HG02678 (cell line): ENCODE data around the gene GADD45G.

Experiments used
- ATAC-seq: cut with Tn5 transposase; IDR thresholded peaks from one replicate; pipeline ENCODE4 v1.9.1; 2021; ENCODE audit warnings: mild to moderate bottlenecking, moderate library complexity; ENCODE audit not compliant: unreplicated experiment

The GADD45G gene, protein sequence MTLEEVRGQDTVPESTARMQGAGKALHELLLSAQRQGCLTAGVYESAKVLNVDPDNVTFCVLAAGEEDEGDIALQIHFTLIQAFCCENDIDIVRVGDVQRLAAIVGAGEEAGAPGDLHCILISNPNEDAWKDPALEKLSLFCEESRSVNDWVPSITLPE

GRCh38 chr9:89604729-89605464 is at the start of gene GADD45G:
TSS of gene GADD45G (plus strand) at chr9:89605012. CDS start at chr9:89605122, 110 bp downstream.
- ATAC-seq: peak; percentile 53

DNA sequence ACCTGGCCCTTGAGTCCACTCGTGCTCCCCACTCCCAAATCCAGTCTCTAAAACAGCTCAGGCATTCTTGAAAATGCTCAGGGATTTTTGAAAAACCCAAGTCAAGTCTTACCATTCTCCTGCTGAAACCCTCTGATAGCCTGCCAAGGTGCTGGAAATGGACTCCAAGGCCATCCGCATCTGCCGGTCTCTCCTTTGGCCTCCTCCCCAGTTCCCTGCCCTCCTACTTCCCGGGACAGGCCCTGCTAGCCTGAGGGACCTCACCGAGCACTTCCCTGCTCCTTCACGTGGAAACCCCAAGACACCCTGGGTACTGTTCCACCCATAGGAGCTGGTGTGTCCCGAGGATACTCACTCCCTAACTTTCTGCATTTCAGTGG is 49.8 kb upstream of the GADD45G start:
- ATAC-seq: no peak

DNA sequence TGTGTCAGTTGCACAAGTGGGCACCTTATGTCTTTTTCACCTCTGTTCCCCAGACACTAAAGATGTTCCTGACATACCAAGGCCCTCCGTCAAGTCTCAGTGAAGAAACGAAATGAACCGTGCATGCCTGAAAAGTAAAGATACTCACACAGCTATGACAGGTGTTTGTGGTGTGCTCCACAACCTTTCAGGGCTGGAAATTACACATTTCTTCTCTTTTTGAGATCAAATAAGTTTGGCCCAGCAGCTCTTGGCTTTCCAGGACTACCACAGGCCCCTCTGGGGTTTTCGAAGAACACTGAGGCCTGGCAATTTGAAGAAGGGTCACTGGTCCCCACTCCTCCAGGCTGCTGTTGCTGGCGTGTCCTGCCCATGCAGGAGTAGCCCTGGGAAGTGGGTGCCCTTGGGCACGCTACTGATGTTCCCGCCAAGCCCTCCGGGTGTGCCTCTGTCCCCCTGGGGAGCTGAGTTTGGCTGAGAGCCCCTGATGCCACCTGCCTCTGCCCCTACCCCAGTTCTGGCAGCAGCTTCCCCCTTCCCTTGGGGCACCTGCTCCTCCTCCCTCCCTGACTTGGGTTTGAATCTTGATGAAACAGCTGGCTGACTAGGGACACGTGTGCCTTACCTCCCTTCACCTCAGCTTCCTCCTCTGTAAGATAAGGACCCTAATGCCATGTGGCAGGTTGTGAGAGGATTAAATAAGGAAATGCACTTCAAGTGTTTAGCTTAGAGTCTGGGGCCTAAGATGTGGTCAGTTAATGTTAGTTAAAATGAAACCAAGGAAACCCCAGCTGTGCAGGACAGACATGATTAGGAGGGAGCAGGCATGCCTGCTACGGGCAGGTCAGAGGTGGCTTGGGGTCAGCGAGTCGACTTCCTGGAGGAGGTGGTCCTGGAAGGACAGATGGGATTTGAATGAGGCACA is 49.1 kb upstream of the GADD45G start:
- peak; percentile 66 for ATAC-seq

DNA sequence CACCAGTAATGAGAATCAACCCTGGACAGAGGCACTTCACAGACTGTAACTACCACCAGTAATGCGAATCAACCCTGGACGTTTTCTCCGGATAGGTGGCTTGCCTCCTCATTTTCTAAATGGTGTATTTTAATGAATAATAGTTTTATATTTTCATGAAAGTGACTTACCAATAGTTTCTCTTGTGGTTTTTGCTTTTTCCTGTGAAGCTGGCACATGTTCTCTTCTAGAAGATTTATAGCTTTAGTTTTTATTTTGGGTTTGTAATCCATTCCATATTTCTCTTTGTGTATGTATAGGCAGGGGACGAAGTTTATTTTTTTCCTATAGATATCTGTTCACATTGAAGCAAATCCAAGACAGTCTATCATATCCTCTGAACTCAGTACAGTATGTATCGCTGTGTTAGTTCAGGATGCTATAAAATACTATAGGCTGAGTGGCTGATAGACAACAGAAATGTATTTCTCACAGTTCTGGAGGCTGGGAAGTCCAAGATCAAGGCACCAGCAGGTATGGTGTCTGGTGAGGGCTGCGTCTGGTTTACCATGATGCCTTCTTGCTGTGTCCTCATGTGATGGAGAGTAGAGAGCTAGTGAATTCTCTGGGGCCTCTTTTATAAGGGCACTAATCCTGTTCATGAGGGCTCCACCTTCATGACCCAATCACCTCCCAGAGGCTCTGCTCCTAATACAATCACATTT is 46.5 kb upstream of the GADD45G start:
- no peak for ATAC-seq

DNA sequence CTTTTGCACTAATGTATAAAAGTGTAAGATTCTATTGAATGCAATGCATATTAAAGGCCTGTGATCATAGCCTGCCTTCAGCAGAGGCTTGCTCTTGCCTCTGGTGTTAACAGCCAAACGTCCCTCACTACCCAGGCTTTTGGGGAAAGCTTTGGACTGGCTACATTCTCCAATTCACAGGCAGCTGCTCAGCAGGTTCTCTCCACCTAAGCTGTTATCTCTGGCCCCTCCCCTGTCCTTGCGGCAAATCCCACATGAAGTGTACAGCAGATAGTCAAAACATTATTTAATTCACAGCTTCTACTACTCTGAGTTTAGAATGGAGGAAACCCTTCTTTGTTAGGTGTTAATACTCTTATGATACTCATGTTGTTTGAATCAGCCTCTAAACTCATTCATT is 45.9 kb upstream of the GADD45G start:
- ATAC-seq: no peak

DNA sequence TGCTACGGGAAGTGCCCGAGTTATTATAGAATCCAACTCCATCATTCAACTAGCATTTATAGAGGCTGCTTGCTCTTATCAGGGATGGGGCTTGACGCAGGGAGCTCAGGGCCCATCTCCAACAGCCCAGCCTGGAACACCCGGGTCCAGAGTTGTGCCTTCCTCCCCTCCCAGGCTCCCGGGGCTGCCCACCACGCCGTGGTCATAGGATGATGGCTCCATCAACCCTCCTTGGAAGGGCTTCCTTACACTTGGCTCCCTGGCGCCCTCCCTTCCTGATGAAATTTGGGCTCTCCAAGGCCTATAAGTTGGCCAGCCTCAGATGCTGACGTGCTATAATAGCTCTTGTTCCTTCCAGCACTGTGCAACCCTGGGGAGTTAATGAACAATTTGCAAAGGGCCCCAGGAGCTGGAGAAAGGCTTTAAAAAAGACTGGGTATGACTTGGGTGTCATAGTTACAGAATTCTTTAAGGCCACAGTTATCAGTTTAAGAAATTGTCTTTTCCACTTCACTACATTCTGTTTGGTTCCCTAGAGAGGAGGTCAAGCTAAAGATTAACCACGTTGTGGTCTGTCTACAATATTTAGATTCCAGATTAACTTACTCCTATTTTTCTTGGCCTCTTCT is 42.5 kb upstream of the GADD45G start:
- peak; percentile 57 for ATAC-seq

DNA sequence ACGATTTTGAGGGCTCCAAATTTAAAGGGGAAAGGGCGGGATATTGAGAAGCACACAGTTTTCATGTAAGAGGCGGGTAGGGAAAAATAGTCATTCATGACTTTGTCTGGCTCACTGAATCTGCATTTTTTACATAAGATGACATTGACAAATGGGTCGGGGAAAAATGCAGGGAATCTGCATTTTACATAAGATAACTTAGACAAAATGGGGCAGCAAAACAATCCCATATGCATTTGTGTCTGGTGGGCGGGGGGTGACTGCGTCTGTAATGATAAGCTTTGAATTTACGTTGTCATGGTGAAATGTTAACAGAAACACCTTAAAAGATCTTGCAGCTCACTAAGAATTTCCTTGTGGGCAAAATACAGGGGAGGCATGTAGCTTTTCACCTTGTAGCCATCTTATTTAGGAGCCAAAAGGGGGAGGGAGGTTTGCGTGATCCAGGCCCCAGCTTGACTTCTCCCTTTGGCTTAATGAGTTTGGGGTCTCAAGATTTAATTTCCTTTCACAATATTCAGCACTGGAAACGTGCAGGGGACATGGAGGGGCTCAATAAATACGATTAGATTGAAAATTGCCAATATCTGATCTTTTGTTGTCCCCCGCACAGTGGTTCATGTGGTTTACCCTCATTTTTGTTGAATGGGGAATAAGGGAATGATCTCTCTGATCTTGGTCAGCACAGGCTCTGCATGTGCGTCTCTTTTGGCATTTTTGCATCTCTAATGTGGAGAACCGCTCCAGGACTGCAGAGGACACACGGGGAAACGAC is 41.1 kb upstream of the GADD45G start:
- ATAC-seq: no peak

GRCh38 chr9:89564346-89564878 is 40.4 kb upstream of the GADD45G start:
- peak; percentile 69 for ATAC-seq

GRCh38 chr9:89567649-89568048 is 37.2 kb upstream of the GADD45G start:
- no peak for ATAC-seq

DNA sequence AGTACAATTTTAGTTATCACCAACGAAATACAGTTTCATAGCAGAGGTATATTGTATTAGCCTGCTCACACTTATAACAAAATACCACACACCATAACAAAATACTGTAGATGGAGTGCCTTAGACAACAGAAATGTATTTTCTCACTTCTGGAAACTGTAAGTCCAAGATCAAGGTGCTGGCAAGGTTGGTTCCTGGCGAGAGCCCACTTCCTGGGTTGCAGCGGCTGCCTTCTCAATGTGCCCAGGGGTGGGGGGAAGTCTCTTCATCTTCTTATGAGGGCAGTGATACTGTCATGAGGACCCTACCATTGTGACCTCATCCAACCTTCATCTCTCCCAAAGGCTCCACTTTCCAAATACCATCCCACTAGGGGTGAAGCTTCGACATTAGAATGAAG is 30.5 kb upstream of the GADD45G start:
- ATAC-seq: no peak

DNA sequence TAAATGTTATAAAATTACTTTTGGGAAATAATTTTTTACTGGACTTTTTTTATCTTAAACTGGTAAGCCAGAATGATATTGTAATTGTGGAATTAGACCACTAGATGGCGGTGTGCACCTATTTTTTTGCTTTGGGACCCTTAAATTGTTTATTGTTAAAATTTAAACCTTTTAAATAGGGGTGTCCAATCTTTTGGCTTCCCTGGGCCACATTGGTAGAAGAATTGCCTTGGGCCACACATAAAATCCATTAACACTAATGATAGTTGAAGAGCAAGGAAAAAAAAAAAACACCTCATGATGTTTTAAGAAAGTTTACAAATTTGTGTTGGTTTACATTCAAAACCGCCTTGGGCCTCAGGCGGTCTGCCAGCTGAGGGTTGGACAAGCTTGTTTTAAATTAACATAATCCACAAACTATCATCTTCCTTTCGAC is 28.4 kb upstream of the GADD45G start:
- ATAC-seq: no peak

- ATAC-seq: no peak
Observed at GRCh38 chr9:89577363-89577762, 27.4 kb upstream of the GADD45G start.

- no peak for ATAC-seq
Observed at GRCh38 chr9:89579741-89580385, 24.9 kb upstream of the GADD45G start.

- no peak for ATAC-seq
Observed at GRCh38 chr9:89586311-89586710, 18.5 kb upstream of the GADD45G start.

- ATAC-seq: no peak
Observed at GRCh38 chr9:89588271-89588879, 16.4 kb upstream of the GADD45G start.

- no peak for ATAC-seq
Observed at GRCh38 chr9:89590415-89590814, 14.4 kb upstream of the GADD45G start.

DNA sequence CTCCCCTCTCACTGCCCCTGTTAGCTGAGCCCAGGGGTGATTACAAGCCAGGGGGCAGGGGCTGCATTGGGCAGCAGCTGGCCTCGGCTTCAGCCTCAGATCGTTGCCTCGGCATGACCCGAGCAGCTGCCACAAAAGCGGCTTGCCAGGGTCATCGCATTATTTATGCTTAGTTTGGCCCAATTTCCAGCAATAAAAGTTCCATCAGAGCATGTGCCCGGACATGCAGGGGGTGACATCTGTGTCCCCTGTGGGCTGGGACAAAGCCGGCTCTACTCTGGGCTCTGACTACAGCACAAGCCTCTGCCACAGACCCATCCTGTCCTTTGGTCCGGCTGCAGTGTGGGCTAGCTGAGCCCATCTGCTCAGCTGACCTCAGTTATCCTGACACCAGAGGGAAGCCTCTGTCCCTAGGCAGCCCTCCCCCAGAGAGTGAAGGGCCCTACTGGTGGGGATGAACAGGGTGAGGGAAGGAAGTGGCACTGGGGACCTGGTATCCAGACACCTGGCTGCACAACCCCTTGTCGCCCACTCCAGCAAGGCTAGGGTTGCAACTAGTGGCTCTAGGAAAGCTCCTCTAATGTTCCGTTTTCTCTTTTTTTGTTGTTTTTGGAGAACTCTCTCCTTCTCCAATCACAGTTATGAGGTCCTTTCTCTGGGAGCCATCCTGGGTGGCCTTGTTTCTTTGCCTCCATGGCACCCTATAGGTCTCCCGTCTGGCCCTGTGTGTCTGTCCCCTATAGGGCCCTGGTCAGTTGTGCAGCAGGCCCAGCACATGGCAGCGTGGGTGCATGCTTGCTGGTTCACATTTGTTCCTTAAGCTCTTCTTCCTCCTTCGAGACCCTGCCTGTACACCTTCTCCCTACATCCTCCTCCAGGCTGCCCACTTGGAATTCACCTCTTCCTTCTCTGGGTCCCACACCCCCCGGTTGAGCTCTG is 13.3 kb upstream of the GADD45G start:
- no peak for ATAC-seq
